H1 (cell line): ENCODE measurements around the gene SMIM41. TPM values are rescaled to one million over a fixed set of nuclear protein-coding genes. Genes with fewer than 3 reads are reported as not detected.

Experiments used
- polyA plus RNA-seq, 7 experiments: library from polyadenylated mRNA; depleted of rRNA in 3 of 7; stranded (reverse) in 5 of 7; unstranded in 2 of 7; fragments of >200 nt in 5 of 7; fragments of 200-250 nt in 2 of 7; gene quantifications; 1 replicate in 5 of 7; 2 replicates in 1 of 7; 4 replicates in 1 of 7; pipeline versions ENCODE4 v1.2.1 to v1.2.3, GENCODE V29; 2011 to 2013; ENCODE audit warnings: missing spikeins in 2 of 7, mixed read lengths in 2 of 7
- total RNA-seq: library from RNA; stranded (reverse); fragmentation: NEBNext Ultra II Directional; extraction: Animal tissue kit (Norgen Biotek cat#: 25700); gene quantifications from 2 replicates; pipeline ENCODE4 v1.2.1, GENCODE V29; 2021
- TF ChIP-seq, protein P1 (sequence below): fragments of 300-600 bp; sonication (generic); IDR thresholded peaks from 2 replicates; pipeline ENCODE4 v1.7.1; 2012; ENCODE audit warnings: low read length, moderate library complexity, mild to moderate bottlenecking, inconsistent platforms; ENCODE audit not compliant: insufficient replicate concordance

Gene SMIM41
- total and polyA plus RNA-seq, 2 of the 8 experiments (the other 6 are each of a cell fraction or from before 2014, with no cell fraction given), result 0.28 to 0.98 TPM

GRCh38 chr12:52041035-52041434 lies 38.5 kb upstream of the SMIM41 start (continued):
- TF ChIP-seq, protein P1, sequence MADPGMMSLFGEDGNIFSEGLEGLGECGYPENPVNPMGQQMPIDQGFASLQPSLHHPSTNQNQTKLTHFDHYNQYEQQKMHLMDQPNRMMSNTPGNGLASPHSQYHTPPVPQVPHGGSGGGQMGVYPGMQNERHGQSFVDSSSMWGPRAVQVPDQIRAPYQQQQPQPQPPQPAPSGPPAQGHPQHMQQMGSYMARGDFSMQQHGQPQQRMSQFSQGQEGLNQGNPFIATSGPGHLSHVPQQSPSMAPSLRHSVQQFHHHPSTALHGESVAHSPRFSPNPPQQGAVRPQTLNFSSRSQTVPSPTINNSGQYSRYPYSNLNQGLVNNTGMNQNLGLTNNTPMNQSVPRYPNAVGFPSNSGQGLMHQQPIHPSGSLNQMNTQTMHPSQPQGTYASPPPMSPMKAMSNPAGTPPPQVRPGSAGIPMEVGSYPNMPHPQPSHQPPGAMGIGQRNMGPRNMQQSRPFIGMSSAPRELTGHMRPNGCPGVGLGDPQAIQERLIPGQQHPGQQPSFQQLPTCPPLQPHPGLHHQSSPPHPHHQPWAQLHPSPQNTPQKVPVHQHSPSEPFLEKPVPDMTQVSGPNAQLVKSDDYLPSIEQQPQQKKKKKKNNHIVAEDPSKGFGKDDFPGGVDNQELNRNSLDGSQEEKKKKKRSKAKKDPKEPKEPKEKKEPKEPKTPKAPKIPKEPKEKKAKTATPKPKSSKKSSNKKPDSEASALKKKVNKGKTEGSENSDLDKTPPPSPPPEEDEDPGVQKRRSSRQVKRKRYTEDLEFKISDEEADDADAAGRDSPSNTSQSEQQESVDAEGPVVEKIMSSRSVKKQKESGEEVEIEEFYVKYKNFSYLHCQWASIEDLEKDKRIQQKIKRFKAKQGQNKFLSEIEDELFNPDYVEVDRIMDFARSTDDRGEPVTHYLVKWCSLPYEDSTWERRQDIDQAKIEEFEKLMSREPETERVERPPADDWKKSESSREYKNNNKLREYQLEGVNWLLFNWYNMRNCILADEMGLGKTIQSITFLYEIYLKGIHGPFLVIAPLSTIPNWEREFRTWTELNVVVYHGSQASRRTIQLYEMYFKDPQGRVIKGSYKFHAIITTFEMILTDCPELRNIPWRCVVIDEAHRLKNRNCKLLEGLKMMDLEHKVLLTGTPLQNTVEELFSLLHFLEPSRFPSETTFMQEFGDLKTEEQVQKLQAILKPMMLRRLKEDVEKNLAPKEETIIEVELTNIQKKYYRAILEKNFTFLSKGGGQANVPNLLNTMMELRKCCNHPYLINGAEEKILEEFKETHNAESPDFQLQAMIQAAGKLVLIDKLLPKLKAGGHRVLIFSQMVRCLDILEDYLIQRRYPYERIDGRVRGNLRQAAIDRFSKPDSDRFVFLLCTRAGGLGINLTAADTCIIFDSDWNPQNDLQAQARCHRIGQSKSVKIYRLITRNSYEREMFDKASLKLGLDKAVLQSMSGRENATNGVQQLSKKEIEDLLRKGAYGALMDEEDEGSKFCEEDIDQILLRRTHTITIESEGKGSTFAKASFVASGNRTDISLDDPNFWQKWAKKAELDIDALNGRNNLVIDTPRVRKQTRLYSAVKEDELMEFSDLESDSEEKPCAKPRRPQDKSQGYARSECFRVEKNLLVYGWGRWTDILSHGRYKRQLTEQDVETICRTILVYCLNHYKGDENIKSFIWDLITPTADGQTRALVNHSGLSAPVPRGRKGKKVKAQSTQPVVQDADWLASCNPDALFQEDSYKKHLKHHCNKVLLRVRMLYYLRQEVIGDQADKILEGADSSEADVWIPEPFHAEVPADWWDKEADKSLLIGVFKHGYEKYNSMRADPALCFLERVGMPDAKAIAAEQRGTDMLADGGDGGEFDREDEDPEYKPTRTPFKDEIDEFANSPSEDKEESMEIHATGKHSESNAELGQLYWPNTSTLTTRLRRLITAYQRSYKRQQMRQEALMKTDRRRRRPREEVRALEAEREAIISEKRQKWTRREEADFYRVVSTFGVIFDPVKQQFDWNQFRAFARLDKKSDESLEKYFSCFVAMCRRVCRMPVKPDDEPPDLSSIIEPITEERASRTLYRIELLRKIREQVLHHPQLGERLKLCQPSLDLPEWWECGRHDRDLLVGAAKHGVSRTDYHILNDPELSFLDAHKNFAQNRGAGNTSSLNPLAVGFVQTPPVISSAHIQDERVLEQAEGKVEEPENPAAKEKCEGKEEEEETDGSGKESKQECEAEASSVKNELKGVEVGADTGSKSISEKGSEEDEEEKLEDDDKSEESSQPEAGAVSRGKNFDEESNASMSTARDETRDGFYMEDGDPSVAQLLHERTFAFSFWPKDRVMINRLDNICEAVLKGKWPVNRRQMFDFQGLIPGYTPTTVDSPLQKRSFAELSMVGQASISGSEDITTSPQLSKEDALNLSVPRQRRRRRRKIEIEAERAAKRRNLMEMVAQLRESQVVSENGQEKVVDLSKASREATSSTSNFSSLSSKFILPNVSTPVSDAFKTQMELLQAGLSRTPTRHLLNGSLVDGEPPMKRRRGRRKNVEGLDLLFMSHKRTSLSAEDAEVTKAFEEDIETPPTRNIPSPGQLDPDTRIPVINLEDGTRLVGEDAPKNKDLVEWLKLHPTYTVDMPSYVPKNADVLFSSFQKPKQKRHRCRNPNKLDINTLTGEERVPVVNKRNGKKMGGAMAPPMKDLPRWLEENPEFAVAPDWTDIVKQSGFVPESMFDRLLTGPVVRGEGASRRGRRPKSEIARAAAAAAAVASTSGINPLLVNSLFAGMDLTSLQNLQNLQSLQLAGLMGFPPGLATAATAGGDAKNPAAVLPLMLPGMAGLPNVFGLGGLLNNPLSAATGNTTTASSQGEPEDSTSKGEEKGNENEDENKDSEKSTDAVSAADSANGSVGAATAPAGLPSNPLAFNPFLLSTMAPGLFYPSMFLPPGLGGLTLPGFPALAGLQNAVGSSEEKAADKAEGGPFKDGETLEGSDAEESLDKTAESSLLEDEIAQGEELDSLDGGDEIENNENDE, result no peak
